HG02973 (cell line): ENCODE data around the gene DDC.
"Not testable (repeated sequence)": the region's sequence is repeated elsewhere in the genome, so short reads cannot be mapped to it uniquely, and the experiment has no call there.

Experiments
- ATAC-seq: cut with Tn5 transposase; IDR thresholded peaks from one replicate; pipeline ENCODE4 v1.9.1; 2021; ENCODE audit warnings: moderate library complexity; ENCODE audit not compliant: unreplicated experiment

Gene DDC

DNA sequence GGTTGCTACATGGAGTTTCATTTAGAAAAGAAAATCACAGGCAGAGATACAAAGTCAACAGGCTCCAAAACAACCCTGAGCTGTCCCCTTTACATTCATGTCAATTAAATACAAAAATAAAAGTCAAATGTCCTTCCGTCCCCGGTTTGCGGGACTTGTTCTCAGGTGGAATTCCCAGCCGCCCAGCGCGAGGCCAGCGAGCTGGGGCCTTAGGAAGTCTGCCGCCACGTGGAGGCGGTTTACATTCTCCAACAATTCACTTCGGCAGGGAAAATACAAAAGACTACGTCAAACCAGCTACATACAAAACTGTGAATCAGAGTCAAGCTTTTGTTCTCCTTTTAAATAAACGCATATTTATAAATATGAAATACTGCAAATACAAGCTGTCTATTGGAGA lies 25.3 kb upstream of the DDC start:
- ATAC-seq, result no peak

DNA sequence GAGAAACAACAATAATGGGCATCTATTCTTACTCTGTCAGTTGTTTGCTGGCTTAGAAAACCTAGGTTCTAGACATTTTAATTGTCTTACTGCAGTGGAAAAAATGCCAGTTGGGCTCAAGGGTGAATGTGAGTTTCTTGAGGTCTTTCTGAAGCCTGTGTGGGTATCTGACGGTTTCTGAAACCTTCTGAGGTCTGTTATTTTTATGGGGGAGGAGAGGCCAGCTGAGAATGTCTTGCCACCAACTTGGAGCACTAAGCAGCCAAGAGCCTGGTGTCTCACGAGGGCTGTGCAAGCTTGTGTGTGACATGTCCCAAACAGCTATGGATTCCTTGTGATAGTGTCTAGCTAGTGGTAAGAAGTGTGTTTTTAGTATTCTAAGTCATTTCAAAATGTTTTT lies 24.2 kb upstream of the DDC start:
- ATAC-seq, result no peak

DNA sequence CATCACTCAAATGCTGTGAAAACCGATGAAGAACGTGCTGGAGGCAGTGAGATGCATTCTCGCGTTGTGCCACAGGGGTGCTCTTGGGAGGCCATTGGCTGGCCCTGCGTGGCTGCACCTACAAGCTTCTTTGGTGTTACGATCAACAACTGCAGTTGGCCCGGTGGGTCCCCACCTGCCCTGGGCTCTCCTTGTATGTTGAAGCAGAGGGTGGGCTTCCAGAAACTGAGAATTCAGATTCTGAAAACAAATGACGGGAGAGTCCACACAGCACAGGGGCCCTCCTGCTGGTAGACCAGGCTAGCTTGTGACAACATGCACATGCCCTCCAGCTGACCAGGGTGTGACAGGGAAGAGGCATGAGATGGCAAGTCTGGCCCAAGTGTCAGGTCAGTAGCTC lies 23.7 kb upstream of the DDC start:
- no peak for ATAC-seq

- ATAC-seq, result no peak
Measured at GRCh38 chr7:50587737-50588136, 22.5 kb upstream of the DDC start.

GRCh38 chr7:50584793-50585408 lies 19.7 kb upstream of the DDC start:
- no peak for ATAC-seq

DNA sequence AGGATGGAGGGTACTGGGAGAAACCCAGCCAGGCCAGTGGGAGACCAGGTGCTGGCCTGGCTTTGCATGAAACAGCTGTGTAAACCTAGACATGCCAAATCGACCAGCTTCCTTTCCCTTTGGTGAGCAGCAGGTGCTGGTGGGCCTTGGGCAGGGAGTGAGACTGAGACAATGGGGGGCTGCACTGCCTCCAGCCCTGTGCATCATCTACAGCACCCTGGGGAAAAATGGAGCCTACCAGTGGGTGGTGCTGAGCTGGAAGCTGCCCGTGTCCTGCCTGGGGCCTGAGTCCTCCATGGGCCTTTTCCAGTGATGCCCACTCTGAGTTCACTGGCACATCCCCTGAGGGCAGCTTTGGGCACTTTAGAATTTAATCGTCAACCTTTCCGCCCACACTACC lies 19.2 kb upstream of the DDC start:
- no peak for ATAC-seq

DNA sequence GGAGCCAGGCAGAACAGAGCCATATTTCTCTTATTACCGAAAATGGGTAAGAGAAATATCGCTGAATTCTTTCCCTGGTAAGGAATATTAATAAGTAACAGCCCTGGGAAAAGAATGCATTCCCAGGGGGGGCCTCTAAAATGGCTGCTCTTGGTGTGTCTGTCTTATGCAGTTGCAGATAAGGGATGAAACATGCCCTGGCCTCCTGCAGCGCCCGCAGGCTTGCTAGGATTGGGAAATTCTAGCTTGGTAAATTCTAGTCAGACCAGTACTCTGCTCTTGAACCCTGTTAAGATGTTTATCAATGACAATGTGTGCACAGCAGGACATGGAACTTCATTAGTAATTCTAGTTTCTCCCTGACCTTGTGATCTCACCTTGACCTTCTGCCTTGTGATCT lies 18.1 kb upstream of the DDC start:
- not testable (repeated sequence) for ATAC-seq

DNA sequence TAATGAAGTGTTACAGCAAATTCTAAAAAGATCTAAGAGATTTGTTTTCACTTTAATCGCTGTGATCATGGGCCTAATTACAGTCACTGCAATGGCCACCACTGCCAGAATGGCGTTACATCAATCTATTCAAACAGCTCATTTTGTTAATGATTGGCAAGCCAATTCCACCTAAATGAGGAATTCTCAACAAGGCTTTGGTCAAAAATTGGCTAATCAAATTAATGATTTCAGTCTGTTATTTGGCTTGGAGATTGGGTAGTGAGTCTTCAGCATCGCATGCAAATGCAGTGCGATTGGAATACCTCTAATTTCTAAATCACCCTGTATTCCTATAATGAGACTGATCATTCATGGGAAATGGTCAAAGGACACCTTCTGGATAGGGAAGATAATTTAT lies 17.1 kb upstream of the DDC start:
- not testable (repeated sequence) for ATAC-seq

DNA sequence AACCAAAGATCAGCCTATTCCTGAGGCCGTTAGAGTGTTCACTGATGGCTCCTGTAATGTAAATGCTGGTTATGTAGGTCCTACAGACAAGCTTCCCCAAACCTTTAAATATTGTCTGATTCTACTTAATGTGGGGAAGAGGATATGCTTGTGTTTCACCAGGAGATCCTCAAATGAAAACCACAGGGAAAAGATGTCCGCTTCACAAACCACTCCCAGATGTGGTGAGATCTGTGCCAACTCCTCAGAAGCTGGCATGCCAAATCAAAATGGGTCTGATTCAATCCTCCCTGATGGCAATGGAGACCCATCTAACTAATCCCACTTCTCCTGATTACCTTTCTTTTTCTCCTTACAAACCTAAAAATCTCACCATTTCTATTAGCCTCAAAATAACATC lies 15.5 kb upstream of the DDC start:
- not testable (repeated sequence) for ATAC-seq

DNA sequence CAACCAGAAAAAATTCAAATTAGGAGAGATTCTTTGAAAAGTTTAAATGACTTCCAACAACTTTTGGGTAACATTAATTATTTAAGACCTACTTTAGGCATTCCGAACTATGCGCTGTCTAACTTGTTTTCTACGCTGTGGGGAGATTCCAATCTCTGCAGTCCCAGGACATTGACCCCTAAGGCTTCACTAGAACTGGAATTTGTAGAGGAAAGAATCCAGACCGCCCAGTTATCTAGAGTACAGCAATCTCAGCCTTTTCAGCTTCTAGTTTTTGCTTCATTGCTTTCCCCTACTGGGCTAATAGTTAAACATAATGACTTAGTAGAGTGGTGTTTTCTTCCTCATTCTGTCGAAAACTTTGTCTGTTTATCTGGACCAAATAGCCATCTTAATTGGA lies 14.9 kb upstream of the DDC start:
- ATAC-seq, result no peak

GRCh38 chr7:50578105-50578504 lies 12.9 kb upstream of the DDC start:
- ATAC-seq, result not testable (repeated sequence)

DNA sequence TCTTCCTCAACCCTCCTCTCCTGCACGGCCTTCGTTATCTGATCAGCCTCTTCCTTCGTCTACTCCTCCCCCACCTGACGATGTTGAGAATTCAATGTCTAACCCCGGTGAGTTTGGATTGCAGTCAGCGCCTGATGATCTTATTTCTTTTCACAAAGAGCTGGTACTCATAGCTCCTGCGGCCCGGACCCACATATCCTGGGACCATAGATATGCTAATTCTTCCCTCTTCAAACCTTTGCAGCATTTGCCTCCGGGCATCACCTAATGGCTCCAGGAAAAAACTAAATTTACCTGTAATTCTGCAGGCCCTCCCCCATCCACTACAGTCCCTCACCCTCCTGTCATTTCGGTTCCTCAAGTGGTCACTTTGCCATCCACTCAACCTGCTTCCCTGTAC lies 12.4 kb upstream of the DDC start:
- no peak for ATAC-seq

DNA sequence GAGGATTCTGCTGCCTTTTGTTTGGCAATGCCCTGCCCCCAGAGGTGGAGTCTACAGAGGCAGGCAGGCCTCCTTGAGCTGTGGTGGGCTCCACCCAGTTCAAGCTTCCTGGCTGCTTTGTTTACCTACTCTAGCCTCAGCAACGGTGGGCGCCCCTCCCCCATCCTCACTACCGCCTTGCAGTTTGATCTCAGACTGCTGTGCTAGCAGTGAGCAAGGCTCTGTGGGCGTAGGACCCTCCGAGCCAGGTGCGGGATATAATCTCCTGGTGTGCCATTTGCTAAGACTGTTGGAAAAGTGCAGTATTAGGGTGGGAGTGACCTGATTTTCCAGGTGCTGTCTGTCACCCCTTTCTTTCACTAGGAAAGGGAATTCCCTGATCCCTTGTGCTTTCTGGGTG lies 11.2 kb upstream of the DDC start:
- not testable (repeated sequence) for ATAC-seq

GRCh38 chr7:50567715-50568261 lies 2.6 kb upstream of the DDC start:
- ATAC-seq, result no peak

DNA sequence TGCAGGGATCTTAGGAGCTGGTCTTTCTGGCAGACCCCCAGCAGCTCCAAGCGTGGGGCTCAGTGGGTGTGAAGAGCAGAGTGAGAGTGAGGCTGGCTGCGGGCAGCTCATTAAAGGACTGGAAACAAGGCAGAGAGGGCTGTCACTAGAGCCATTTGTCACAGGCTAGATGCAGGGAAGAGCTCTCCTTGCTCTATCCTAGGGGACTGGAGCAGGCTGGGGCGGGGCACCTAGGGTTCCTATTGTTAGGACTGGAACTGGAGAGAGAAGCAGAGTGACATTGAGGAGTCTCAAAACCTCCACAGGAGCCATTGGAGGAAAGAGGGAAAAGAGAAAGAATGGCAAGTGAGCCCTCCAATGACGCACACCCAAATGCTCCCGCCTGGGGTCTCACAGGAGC lies 772 bp upstream of the DDC start:
- ATAC-seq, result no peak

GRCh38 chr7:50565559-50565916 lies 333 bp upstream of the DDC start:
- ATAC-seq, result no peak

DNA sequence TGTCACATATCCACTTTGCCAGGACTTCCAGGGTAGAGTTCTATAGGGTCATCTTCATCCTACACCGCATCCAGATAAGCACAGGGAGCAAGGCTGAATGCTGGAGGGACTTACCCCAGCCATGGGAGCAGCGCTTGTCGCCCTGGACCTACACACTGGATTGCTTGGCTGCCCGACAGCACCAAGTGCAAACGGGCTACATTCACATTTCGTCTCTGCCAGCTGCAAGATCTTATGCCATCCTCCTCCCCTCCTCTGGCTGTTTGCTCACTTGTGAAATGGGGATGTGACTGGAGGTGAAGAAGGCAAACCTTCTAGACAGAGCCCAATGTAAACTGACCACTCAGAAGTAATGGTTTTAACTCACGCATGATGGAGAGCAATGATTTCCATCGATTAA lies 1.0 kb downstream of the DDC start:
- ATAC-seq, result no peak

DNA sequence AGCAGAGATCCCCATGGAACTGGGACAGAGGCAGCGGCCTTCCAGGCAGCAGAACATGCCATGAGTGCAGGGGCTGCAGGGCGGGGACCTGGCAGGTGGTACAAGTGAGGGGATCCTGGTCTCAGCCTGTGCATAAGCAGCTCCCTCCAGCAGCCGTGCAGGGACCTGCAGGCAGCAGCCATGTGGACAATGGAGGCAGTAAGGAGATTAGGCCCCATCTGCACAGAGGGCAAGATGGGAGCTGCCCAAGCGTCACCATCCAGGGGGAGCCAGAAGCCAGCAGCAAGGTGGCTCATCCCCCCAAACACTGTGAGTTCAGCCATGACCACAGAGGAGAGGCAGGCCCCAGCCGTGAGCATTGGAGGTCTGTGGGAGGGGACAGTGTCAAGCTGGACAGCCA lies 3.1 kb downstream of the DDC start:
- no peak for ATAC-seq

GRCh38 chr7:50560865-50561351 lies 4.3 kb downstream of the DDC start:
- no peak for ATAC-seq

DNA sequence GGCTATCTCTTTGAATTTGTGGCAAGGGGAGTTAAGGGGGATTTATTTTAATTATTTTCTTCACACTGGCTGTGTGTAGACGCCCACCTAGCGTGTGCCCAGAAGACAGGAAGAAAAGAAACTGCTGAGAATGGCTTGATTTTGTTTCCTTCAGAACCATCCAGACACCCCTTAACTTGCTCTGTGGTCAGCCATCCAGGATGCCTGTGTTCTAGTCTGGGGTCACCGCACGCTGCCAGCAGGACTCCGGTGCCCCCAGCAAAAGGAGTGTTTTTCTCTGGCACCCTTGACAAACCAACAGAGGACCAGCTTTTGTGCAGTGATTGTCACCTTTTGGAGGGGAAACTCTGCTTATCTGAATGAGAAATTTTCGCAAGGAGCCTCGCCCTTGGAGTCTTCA lies 5.3 kb downstream of the DDC start:
- ATAC-seq, result no peak

- ATAC-seq, result no peak
Measured at GRCh38 chr7:50558294-50559053, 6.7 kb downstream of the DDC start.

DNA sequence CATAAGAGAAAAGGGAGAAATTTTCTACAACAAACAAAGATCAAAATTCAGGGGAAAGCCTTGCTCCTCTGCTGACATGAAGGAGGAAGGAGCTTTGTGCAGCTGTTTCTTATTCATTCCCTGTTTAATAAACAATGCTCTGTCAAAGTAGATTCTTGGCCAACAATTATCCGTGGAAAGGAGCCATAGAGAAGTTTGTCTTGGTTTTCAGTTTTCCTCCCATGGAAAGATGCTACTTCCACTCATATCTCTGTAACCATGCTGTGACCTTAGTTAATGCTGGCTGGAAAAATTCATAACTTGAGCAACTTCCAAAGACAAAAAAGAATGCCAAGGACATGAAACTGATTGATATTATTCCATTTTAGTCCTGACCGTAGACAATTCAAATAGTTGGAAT lies 8.1 kb downstream of the DDC start:
- no peak for ATAC-seq
